HG03139 (cell line): ENCODE measurements around the gene RPS6KL1.

Source experiments
- ATAC-seq: cut with Tn5 transposase; IDR thresholded peaks from one replicate; pipeline ENCODE4 v1.9.1; 2021; ENCODE audit not compliant: unreplicated experiment

Gene RPS6KL1

DNA sequence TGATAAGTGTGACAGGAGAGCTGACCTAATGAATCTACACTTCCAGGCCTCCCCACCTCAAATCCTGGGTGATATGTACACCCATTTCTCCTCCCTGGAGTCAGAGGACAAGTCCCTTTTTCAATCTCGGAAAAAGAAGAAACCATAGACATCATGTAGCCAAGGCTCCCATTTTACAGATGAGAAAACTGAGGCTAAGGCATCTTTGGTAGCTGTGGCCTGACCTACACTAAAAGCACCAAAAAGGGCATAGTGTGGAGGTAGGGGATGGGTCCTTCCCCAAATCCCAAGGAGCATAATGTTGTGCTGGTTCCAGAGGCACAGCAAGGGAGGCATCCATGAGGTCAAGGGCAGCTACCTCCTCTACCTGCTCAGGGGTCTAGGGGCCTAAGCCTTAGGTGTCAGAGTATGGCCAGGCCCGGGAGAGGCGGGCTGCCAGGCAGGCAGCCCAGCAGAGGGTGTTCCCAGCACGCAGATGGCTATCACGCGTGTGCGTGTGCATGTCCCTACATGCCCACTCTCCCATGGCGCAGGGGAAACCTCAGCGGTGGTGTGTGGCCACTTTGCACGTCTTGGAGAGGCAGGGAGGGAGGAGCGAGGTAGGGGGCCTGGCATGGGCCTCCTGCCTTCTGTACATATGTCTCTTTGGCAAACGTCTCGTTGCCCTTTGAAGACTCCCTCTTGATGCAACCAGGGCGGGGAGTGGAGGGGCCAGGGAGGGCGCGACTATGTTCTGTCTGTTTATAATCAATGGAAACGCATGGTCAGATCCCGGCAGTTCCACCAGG lies 29.8 kb upstream of the RPS6KL1 start:
- no peak for ATAC-seq

DNA sequence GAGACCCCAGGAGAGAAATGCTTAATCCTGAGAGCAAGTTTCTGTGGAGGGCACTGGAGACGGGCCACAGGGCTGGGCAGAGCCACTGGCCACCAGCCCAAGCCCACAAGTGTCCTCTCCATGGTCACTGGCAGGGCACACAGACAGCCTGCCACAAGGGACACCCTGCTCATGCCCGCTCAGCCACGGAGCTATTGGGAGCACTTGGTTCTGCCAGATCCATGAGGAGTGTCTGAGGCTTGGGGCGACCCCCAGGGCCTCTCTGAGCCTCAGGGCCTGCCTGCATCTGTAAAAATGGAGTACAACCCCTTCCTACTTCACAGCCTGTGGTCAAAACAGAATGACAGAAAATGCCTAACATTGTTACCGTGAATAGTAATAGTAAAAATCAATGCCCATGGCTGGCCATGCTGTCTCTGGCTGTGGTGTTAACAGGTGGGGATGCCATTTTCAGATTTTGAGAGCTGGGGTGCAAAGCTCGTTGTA lies 29.2 kb upstream of the RPS6KL1 start:
- ATAC-seq: no peak

DNA sequence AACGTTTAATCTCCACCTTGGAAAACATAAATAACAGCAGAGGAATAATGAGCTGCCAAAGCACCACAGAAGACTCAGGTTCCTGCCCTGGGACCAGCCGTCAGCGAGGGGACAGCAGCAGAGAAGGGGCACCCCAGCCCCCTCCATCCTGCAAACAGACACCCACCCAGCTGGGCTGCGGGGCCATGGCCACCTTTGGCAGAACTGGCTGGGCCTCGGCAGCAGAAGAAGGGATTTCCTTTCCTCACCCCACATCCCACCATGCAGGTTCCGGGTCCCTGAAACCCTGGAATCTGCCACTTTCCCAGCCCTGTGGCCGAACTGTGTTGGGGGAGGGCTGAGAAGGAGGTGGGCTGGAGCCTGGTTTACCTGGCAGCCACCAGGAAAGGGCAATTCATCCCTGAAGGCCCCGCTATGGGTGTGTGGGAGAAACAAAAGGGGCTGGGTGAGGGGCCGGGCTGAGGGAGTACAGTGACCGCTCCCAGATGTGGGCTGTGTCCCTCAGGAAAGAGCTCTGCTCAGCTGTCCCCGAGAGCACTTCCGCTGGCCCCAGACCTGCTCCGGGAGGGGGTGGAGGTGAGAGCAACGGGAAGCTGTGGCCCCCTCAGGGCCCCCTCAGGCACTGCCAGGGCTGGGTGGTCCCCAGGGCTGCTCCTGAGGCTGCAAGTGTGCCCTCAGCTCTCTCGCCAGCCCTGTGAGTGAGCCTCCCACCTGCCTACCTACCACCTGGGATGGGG lies 28.6 kb upstream of the RPS6KL1 start:
- ATAC-seq: no peak

GRCh38 chr14:74950795-74951442 lies 27.9 kb upstream of the RPS6KL1 start:
- ATAC-seq: no peak

- no peak for ATAC-seq
These were observed 27.0 kb upstream of the RPS6KL1 start for GRCh38 chr14:74949859-74950573.

DNA sequence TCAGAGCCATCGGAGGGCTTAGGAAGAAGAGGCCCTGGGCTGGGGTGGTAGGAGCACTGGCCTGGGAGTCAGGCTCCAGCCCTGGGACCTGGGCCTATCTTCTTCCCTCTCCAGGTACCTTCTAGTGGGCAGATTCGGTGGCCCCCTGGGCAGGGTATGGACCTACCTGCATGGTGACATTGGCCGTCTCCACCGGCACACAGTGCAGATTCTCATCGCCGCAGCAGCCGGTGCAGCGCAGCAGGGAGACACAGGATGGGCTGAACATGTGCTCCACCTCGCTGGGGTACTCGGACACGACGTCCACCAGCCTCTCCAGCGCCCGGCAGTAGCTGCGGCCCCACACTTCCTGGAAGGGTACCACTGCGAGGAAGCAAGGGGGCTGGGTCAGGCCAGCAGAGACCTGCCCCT lies 26.1 kb upstream of the RPS6KL1 start:
- ATAC-seq: no peak

- ATAC-seq: no peak
These were observed 25.4 kb upstream of the RPS6KL1 start for GRCh38 chr14:74948228-74949175.

- no peak for ATAC-seq
These were observed 24.5 kb upstream of the RPS6KL1 start for GRCh38 chr14:74947353-74948227.

GRCh38 chr14:74946659-74947281 lies 23.7 kb upstream of the RPS6KL1 start:
- no peak for ATAC-seq

GRCh38 chr14:74945852-74946658 lies 23.0 kb upstream of the RPS6KL1 start:
- no peak for ATAC-seq

DNA sequence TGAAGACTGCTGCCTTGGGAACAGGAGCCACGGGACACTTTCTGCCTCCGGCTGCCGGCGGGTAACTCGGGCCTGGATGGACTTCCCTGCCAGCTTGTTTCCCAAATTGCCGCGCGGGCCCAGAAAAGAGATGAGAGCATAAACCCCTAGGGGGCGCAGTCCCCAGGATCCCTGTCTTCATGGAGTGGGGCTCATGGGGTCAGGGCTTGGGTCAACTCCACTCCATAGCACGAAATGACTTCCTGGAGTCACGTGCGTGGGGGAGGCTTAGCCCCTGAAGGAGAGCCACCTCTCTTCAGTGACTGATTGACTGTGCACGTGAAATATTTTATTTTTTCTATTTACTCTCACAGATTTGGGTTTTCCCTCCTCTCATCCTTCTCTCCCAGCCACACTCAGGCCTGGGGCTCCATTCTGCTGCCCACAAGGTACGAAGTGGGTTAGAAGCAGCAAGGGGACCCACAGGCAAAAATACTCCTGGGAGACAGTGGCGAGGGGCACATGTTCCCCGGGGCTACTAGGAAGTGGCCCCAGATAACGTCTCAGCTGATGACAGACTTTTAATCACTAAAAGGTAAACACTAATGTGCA lies 22.3 kb upstream of the RPS6KL1 start:
- ATAC-seq: no peak

DNA sequence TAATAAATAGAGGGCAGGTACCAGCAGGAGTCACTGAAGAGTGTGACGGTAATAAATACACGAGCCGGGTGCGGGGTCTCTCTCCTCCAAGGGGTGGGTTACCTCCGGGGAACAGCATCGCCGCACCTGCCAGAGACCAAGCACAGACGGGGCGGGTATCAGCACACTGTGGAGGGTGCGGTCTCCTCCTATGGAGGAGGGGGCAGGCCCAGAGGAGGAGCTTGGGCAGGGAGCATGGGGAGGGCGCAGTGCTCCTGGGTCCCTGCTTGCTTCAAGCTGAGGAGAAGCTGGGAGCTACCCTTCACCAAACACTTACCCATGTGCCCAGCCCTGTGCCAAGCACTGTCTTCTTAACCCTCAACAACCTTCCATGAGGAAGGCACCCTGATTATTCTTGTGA lies 19.5 kb upstream of the RPS6KL1 start:
- no peak for ATAC-seq

GRCh38 chr14:74942181-74942580 lies 19.1 kb upstream of the RPS6KL1 start:
- ATAC-seq: no peak

DNA sequence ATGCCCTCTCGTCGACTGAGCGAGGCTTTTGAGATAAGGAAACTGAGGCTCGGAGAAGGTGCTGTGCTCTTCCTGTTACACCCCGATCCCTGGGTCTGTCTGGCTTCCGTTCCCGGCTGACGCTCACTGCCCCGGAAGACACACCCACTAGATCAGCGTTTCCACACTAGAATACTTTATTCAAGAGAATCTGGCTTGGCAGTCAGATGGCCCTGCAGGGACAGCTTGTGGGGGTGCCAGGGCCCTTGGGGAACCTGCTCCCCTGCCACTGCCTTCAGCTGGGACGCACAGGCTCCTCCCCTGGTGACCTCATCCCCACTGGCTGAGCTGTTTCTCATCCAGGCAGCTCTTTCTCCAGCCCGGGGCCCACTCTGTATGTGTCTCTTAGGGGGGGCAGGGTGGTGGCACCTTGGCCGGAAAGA lies 18.6 kb upstream of the RPS6KL1 start:
- peak; percentile 39 for ATAC-seq

DNA sequence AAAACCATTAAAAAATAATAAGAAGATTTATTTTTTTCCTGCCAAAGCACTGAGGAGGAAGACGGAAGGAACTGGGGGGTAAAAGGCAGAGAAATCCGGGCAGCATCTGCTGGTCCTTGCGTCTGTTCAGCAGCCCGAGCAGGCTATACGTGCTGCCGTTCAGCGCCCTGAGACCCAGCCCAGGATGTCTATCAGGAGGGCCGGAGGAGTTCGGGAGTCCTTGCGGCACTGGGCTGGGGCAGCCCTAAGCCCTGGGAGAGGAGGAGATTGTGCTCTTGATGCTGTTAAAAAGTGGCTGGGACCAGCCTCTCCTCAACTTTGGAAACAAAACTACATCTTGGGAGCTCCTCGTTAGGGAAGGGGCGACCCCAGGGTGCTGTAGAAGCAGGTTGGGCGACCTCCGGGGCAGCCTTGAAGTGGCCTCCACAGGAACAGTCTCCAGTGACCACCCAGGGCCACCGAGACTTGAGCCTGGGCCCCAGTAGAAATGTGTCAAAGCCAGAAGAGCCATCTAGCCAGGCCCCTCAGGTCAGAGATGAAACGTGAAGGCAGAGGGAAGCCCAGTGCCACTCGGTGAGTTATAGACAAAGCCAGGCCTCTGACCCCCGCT lies 18.0 kb upstream of the RPS6KL1 start:
- no peak for ATAC-seq

- ATAC-seq: no peak
These were observed 15.8 kb upstream of the RPS6KL1 start for GRCh38 chr14:74938531-74939495.
